Bronchial epithelial cell (primary cell): ENCODE results near the gene NOL6. TPM values are rescaled to one million over a fixed set of nuclear protein-coding genes. Genes with fewer than 3 reads are reported as not detected.

ENCODE experiments used
- DNase-seq: peaks from one replicate; pipeline ENCODE4 v3.0.0-alpha.2; 2010; ENCODE audit warnings: low read depth
- FAIRE-seq: peaks from 2 replicates; lab custom pipeline; 2011; peaks lifted over from hg19 to GRCh38; lab: Jason Lieb, UNC
- H3K27me3 ChIP-seq: 2 replicates; pipeline ENCODE4 v1.5.1; 2011; ENCODE audit warnings: low read length; ENCODE audit not compliant: control insufficient read depth, insufficient read depth
- H3K36me3 ChIP-seq: 2 replicates; pipeline ENCODE4 v1.5.1; 2011; ENCODE audit warnings: low read length; ENCODE audit not compliant: control insufficient read depth, insufficient read depth
- H3K4me3 ChIP-seq: 2 replicates; pipeline ENCODE4 v1.5.1; 2011; ENCODE audit warnings: mild to moderate bottlenecking, low read depth, low read length, control low read depth
- CTCF ChIP-seq: IDR thresholded peaks from 2 replicates; pipeline ENCODE4 v1.5.1; 2011; ENCODE audit warnings: mild to moderate bottlenecking, moderate library complexity, low read length, control low read depth, inconsistent platforms; ENCODE audit not compliant: insufficient read depth, severe bottlenecking
- total RNA-seq: library from RNA; depleted of rRNA; stranded (reverse); fragments of >200 nt; gene quantifications from 2 replicates; pipeline ENCODE4 v1.2.1, GENCODE V29; 2014

The NOL6 gene
- total RNA-seq, 1 donor from 2014 or later = 35.3 TPM

GRCh38 chr9:33415501-33416038, 58.2 kb downstream of the NOL6 start:
- Histone ChIP-seq H3K4me3 (no peak overlapping the region), H3K36me3 (no peaks in the 10 kb centered on the region), H3K27me3 (no peaks in the 10 kb centered on the region)
- DNase-seq = peak; percentile 91
- TF ChIP-seq CTCF = peak; percentile 81
- peak; percentile 73 for FAIRE-seq

- FAIRE-seq (no peak), DNase-seq (peak; percentile 32)
- no peaks in the 10 kb centered on the region for H3K36me3 ChIP-seq
- H3K27me3 ChIP-seq = no peaks in the 10 kb centered on the region
- no peak for TF ChIP-seq CTCF
- H3K4me3 ChIP-seq = no peak overlapping the region
Observed at GRCh38 chr9:33414889-33415500, 58.7 kb downstream of the NOL6 start.

- peak; percentile 22 for DNase-seq
- TF ChIP-seq CTCF = no peak
- Histone ChIP-seq H3K4me3 (no peak overlapping the region), H3K36me3 (no peaks in the 10 kb centered on the region), H3K27me3 (no peaks in the 10 kb centered on the region)
- no peak for FAIRE-seq
Observed at GRCh38 chr9:33414268-33414667, 59.5 kb downstream of the NOL6 start.

Other genes starting within 250 kb of the NOL6 start
- not detected in 2 replicates for gene SPINK4, start 233.8 kb downstream of the NOL6 start, total RNA-seq
- gene BAG1, start 209.2 kb downstream of the NOL6 start, total RNA-seq = 56.5 and 68.7 TPM in 2 replicates
- 173 and 182 TPM in 2 replicates for gene CHMP5, start 208.9 kb downstream of the NOL6 start, total RNA-seq
- gene NFX1, start 183.4 kb downstream of the NOL6 start, total RNA-seq = 19.2 and 25.5 TPM in 2 replicates
- not detected in 2 replicates for gene AQP7, start 71.4 kb downstream of the NOL6 start, total RNA-seq
- 47.7 and 363 TPM in 2 replicates for gene AQP3, start 26.3 kb downstream of the NOL6 start, total RNA-seq
- 5.8 and 6.0 TPM in 2 replicates for gene ANKRD18B, start 50.3 kb upstream of the NOL6 start, total RNA-seq